ENCODE measurements around the gene SUCLG2. TPM values are rescaled to one million over a fixed set of nuclear protein-coding genes. Genes with fewer than 3 reads are reported as not detected.

Gene SUCLG2
- polyA plus RNA-seq, 1 donor (not counting 4 experiments of a cell fraction or from before 2014, with no cell fraction given): 26.7 TPM

DNA sequence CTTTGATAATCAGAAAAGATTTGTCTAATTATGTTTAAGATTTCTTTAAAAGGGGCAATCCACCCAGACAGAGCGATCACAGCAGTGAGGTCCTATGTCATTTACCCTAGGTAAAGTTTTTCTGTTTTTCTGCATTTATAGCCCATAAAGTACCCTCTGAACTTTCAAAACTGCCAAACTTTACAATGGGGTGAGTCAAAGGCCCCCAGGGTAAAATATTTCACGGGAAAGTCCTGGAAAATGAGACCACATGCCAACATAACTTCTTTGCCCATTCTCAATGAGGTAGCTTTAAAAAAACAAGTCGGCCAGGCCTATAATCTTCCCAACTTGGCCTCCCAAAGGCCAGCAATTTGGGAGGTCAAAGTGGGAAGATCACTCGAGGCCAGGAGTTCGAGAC is 53.0 kb downstream of the SUCLG2 start:
- Histone ChIP-seq H3K9me1 (ENCODE audit: control insufficient read depth, extremely low read depth, insufficient read depth, low read length) (no peaks in the 10 kb centered on the region), H3K4me3 (ENCODE audit: control insufficient read depth in 2 of 3, extremely low read depth in 1 of 3, insufficient read depth in 2 of 3, low read depth in 1 of 3, low read length in 3 of 3) (no peak overlapping the region), H3K4me1 (ENCODE audit: control insufficient read depth, extremely low read depth, insufficient read depth, low read length) (peaks cover 4% of the 10 kb centered on the region), H3K4me2 (ENCODE audit: control insufficient read depth, extremely low read depth, insufficient read depth, low read depth, low read length) (no peak overlapping the region), H3K9me3 (ENCODE audit: control insufficient read depth, low read depth, low read length) (no peaks in the 10 kb centered on the region), H4K20me1 (ENCODE audit: control insufficient read depth, extremely low read depth, insufficient read depth, low read length) (no peaks in the 10 kb centered on the region), H3K79me2 (ENCODE audit: control insufficient read depth, insufficient read depth, low read length) (peaks cover 3% of the 10 kb centered on the region), H3K9ac (ENCODE audit: control insufficient read depth, extremely low read depth, insufficient read depth, low read length) (no peak overlapping the region), H3K36me3 (ENCODE audit: control insufficient read depth in 2 of 2, extremely low read depth in 1 of 2, insufficient read depth in 2 of 2, low read length in 2 of 2) (peaks cover 0 to 7% of the 10 kb centered on the region in 2 experiments), H3K27ac (ENCODE audit: control insufficient read depth, insufficient read depth, low read length) (no peak overlapping the region), H2AFZ (ENCODE audit: control insufficient read depth, low read length) (no peak overlapping the region), H3K27me3 (ENCODE audit: control insufficient read depth, extremely low read depth, insufficient read depth, low read length) (no peaks in the 10 kb centered on the region)
- DNase-seq (ENCODE audit: low read depth, low spot score) (no peak), FAIRE-seq (no peak)
- TF ChIP-seq, protein P1, sequence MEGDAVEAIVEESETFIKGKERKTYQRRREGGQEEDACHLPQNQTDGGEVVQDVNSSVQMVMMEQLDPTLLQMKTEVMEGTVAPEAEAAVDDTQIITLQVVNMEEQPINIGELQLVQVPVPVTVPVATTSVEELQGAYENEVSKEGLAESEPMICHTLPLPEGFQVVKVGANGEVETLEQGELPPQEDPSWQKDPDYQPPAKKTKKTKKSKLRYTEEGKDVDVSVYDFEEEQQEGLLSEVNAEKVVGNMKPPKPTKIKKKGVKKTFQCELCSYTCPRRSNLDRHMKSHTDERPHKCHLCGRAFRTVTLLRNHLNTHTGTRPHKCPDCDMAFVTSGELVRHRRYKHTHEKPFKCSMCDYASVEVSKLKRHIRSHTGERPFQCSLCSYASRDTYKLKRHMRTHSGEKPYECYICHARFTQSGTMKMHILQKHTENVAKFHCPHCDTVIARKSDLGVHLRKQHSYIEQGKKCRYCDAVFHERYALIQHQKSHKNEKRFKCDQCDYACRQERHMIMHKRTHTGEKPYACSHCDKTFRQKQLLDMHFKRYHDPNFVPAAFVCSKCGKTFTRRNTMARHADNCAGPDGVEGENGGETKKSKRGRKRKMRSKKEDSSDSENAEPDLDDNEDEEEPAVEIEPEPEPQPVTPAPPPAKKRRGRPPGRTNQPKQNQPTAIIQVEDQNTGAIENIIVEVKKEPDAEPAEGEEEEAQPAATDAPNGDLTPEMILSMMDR (optimal IDR thresholded peaks at IDR 0.05 in 1 of 3, IDR thresholded peaks at IDR 0.05 in 1 of 3, conservative IDR thresholded peaks at IDR 0.05 in 1 of 3; ENCODE audit: extremely low read depth in 1 of 3, insufficient read depth in 2 of 3, low read length in 3 of 3): no peak
- no peak for TF ChIP-seq EZH2 (IDR thresholded peaks at IDR 0.05; ENCODE audit: low read length)
- dilution Hi-C loops (cut with MboI; ENCODE audit: extremely low pct_ligation_motif_present, low sequenced_read_pairs): no loop called here

DNA sequence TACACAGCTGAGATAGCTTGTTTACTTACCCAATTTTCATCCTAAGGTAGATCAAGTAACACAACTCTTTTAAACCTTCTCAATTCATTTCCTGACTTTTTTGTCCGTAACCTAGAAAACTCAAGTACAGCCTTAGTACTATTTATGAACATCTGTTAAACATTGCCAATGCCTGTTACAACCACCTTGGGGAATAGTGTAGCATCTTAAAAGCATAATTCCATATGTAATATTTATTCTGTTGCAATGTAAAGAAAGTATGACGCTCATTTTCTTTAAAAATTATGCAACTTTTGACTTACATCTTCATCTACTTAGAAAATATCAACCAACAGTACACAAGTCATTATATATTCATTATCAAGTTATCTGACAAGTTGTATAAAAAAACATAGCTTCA is 54.6 kb downstream of the SUCLG2 start:
- H4K20me1 ChIP-seq (ENCODE audit: control insufficient read depth, extremely low read depth, insufficient read depth, low read length): no peaks in the 10 kb centered on the region
- no peak overlapping the region for H3K4me3 ChIP-seq (ENCODE audit: control insufficient read depth in 2 of 3, extremely low read depth in 1 of 3, insufficient read depth in 2 of 3, low read depth in 1 of 3, low read length in 3 of 3)
- FAIRE-seq: no peak
- no peak overlapping the region for H3K27ac ChIP-seq (ENCODE audit: control insufficient read depth, insufficient read depth, low read length)
- no peaks in the 10 kb centered on the region for H3K9me3 ChIP-seq (ENCODE audit: control insufficient read depth, low read depth, low read length)
- no peak overlapping the region for H2AFZ ChIP-seq (ENCODE audit: control insufficient read depth, low read length)
- H3K4me2 ChIP-seq (ENCODE audit: control insufficient read depth, extremely low read depth, insufficient read depth, low read depth, low read length): no peak overlapping the region
- H3K27me3 ChIP-seq (ENCODE audit: control insufficient read depth, extremely low read depth, insufficient read depth, low read length): no peaks in the 10 kb centered on the region
- no peak for DNase-seq (ENCODE audit: low read depth, low spot score)
- peaks cover 3% of the 10 kb centered on the region for H3K79me2 ChIP-seq (ENCODE audit: control insufficient read depth, insufficient read depth, low read length)
- no peak for TF ChIP-seq EZH2 (IDR thresholded peaks at IDR 0.05; ENCODE audit: low read length)
- TF ChIP-seq, protein P1 (optimal IDR thresholded peaks at IDR 0.05 in 1 of 3, IDR thresholded peaks at IDR 0.05 in 1 of 3, conservative IDR thresholded peaks at IDR 0.05 in 1 of 3; ENCODE audit: extremely low read depth in 1 of 3, insufficient read depth in 2 of 3, low read length in 3 of 3): no peak
- peaks cover 0 to 4% of the 10 kb centered on the region in 2 experiments for H3K36me3 ChIP-seq (ENCODE audit: control insufficient read depth in 2 of 2, extremely low read depth in 1 of 2, insufficient read depth in 2 of 2, low read length in 2 of 2)
- no peak overlapping the region for H3K9ac ChIP-seq (ENCODE audit: control insufficient read depth, extremely low read depth, insufficient read depth, low read length)
- no peaks in the 10 kb centered on the region for H3K9me1 ChIP-seq (ENCODE audit: control insufficient read depth, extremely low read depth, insufficient read depth, low read length)
- no peaks in the 10 kb centered on the region for H3K4me1 ChIP-seq (ENCODE audit: control insufficient read depth, extremely low read depth, insufficient read depth, low read length)
- dilution Hi-C loops (cut with MboI; ENCODE audit: extremely low pct_ligation_motif_present, low sequenced_read_pairs): no loop called here
